Measurements from ENCODE around the gene CXCR6. TPM values are rescaled to one million over a fixed set of nuclear protein-coding genes. Genes with fewer than 3 reads are reported as not detected.

CXCR6 gene
- total RNA-seq, 8 experiments from 2014 or later: 0.16 to 5.3 (median 0.84) TPM

DNA sequence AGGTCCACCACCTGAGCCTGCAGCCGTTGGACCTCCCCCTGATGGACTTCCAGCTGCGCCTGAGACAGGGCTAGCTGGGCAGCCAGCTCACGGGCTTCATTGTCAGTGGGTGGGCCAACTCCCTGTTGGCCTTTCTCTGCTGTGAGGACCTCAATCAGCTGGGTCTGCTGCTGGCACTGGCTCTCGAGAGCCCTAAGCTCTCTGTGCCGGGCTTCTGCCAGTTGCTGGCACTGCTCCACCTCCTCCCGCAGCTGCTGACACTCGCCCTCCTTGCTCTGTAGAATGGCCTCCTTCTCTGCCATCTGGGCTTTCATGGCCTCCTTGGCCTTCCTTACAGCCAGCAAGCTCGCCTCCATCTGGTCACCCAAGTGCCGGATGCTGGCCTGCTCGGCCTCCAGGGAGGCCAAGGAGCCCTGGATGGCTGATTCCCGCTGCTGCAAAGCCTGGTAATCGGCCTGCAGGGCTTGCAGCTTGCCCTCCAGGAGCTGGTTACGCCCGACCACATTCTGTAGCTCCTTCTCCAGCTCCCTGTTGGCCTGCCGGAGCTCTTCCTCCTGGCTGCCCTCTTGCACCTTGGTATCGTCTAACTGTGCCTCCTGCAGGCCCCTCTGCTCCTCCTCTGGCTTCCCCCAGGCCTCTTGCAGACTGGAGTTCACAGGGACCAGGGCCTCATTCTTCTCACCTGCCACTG lies 23.8 kb downstream of the CXCR6 start:
- in situ Hi-C loops (cut with MboI; ENCODE audit: low pct_unique_long_range_greater_than_20kb in 2 of 9, low sequenced_read_pairs in 9 of 9, unreplicated experiment in 9 of 9): no loop called here
- Histone ChIP-seq H3K27ac (no peak overlapping the region), H3K4me3 (no peak overlapping the region), H3K4me1 (replicated peaks in 1 of 2) (no peaks in the 10 kb centered on the region)
- no peak for ATAC-seq (replicated peaks in 6 of 8)
- 60 to 100% (median 94%) methylated on average over 1 to 10 of the region's 16 CpGs; no CpG with 5 or more reads in 4 of the 10 experiments for WGBS, 10 experiments

DNA sequence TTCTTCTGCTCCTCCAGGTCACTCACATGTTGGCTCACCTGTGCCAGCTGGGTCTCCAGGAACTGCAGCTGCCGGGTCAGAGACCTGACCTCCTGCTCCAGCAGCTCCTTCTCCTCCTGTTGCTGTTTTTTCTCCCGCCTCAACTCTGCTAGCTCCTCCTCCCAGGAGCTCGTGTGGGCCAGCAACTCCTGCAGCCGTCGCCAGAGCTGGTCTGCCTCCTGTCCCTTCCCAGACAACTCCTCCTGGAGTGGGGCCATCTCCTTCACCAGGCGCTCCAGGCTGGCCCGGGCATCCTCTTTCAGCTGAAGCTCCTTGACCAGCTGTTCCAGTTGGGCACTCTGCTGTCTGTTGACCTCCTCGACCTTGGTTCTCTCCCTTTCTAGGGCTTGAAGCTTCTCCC lies 24.5 kb downstream of the CXCR6 start:
- Histone ChIP-seq H3K4me3 (no peak overlapping the region), H3K27ac (no peak overlapping the region), H3K4me1 (replicated peaks in 1 of 2) (no peaks in the 10 kb centered on the region)
- no peak for ATAC-seq (replicated peaks in 6 of 8)
- 80 to 100% (median 96%) methylated on average over 1 to 5 of the region's 8 CpGs; no CpG with 5 or more reads in 4 of the 10 experiments for WGBS, 10 experiments
- in situ Hi-C loops (cut with MboI; ENCODE audit: low pct_unique_long_range_greater_than_20kb in 2 of 9, low sequenced_read_pairs in 9 of 9, unreplicated experiment in 9 of 9): no loop called here

DNA sequence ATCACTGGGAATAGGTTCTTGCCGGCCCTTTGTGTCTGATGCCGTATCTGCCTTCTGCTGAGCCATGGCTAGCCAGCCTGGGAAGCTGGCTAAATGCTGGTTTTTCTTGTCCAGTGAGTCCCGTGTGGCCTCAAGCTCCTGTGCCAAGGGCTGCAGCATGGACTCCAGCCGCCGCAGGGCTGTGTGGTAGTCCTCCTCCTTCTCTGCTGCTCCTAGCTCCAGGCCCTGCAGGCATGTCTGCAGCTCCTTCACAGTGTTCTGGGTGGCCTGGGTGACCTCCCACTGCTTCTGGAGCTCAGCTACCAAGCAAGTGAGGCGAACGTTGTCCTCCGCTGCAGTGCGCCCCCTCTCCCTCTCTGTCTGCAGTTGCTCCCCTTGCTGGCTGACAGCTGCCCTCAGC lies 24.9 kb downstream of the CXCR6 start:
- 80 to 100% (median 91%) methylated on average over 1 to 7 of the region's 9 CpGs; no CpG with 5 or more reads in 4 of the 10 experiments for WGBS, 10 experiments
- in situ Hi-C loops (cut with MboI; ENCODE audit: low pct_unique_long_range_greater_than_20kb in 2 of 9, low sequenced_read_pairs in 9 of 9, unreplicated experiment in 9 of 9): no loop called here
- Histone ChIP-seq H3K4me1 (replicated peaks in 1 of 2) (no peaks in the 10 kb centered on the region), H3K27ac (no peak overlapping the region), H3K4me3 (no peak overlapping the region)
- no peak for ATAC-seq (replicated peaks in 6 of 8)

DNA sequence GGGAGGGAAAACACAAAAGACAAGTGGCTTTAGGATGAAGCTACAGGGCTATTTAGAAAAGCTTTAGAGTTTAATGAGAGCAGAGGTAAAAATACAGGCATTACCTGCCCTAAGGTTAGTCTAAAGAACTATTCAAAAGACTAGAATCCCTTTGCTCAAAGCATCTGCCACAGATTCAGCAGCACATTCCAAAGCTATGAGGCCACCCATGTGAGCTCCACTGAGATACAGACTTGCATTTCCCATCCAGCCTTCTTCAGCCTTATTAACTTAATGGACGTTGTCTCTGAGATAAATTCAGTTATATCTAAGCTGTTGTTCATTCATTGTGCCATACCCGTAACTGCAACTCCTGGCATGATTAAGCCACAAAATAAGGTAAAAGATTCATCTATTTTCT lies 25.4 kb downstream of the CXCR6 start:
- WGBS, 10 experiments: 14 to 100% (median 96%) methylated on average over 1 to 2 of the region's 2 CpGs
- ATAC-seq (replicated peaks in 6 of 8): peak in 4 of 8 experiments; percentile 15 to 92 (median 80)
- no peak overlapping the region for H3K27ac ChIP-seq
- in situ Hi-C loops (cut with MboI; ENCODE audit: low pct_unique_long_range_greater_than_20kb in 2 of 9, low sequenced_read_pairs in 9 of 9, unreplicated experiment in 9 of 9): no loop called here
- no peaks in the 10 kb centered on the region for H3K4me1 ChIP-seq (replicated peaks in 1 of 2)
- H3K4me3 ChIP-seq: no peak overlapping the region

DNA sequence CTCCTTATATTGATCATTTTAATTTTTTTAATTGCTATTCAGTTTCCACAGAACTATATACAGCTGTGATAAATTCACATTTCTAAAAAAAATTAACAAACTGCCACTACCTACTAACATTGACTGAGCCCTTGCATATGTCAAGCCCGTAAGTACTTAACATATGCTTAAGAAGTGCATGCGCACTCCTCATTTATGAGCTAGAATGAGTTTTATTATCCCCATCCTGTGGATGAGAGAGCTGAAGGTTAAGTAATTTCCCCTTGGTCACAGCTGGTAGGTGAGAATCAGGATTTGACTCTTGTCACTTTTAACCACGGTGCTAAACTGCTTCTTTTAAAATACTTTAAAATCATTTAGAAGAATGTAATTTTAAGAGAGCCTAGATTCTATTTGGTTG lies 25.9 kb downstream of the CXCR6 start:
- peak in 3 of 8 experiments; percentile 77 to 82 (median 78) for ATAC-seq (replicated peaks in 6 of 8)
- Histone ChIP-seq H3K27ac (no peak overlapping the region), H3K4me3 (no peak overlapping the region), H3K4me1 (replicated peaks in 1 of 2) (no peaks in the 10 kb centered on the region)
- in situ Hi-C loops (cut with MboI; ENCODE audit: low pct_unique_long_range_greater_than_20kb in 2 of 9, low sequenced_read_pairs in 9 of 9, unreplicated experiment in 9 of 9): no loop called here
- 0 to 100% (median 59%) methylated on average over 1 to 3 of the region's 3 CpGs; no CpG with 5 or more reads in 2 of the 10 experiments for WGBS, 10 experiments

DNA sequence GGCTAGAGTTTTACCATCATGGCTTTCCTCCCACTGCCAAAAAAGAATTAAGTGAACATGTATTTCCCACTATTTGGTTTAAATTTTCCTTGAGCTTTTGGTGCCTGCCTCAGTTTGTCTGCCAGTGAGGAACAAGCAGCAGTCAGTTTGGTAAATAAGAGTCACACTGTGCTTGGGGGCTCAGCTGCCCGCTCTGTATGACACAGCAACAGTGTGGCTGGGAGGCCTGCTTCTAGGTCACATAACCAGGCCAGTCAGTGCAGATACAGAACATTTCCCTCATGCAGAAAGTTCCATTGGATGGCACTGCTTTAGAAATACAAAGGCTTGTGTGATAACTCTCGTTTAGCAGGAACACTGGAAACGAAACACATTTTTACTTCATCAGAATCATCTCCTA lies 26.7 kb downstream of the CXCR6 start:
- Histone ChIP-seq H3K4me3 (no peak overlapping the region), H3K27ac (no peak overlapping the region), H3K4me1 (replicated peaks in 1 of 2) (no peaks in the 10 kb centered on the region)
- in situ Hi-C loops (cut with MboI; ENCODE audit: low pct_unique_long_range_greater_than_20kb in 2 of 9, low sequenced_read_pairs in 9 of 9, unreplicated experiment in 9 of 9): no loop called here
- WGBS, 10 experiments: 79 to 100% (median 100%) methylated on average over 1 to 3 of the region's 3 CpGs; no CpG with 5 or more reads in 4 of the 10 experiments
- no peak for ATAC-seq (replicated peaks in 6 of 8)

DNA sequence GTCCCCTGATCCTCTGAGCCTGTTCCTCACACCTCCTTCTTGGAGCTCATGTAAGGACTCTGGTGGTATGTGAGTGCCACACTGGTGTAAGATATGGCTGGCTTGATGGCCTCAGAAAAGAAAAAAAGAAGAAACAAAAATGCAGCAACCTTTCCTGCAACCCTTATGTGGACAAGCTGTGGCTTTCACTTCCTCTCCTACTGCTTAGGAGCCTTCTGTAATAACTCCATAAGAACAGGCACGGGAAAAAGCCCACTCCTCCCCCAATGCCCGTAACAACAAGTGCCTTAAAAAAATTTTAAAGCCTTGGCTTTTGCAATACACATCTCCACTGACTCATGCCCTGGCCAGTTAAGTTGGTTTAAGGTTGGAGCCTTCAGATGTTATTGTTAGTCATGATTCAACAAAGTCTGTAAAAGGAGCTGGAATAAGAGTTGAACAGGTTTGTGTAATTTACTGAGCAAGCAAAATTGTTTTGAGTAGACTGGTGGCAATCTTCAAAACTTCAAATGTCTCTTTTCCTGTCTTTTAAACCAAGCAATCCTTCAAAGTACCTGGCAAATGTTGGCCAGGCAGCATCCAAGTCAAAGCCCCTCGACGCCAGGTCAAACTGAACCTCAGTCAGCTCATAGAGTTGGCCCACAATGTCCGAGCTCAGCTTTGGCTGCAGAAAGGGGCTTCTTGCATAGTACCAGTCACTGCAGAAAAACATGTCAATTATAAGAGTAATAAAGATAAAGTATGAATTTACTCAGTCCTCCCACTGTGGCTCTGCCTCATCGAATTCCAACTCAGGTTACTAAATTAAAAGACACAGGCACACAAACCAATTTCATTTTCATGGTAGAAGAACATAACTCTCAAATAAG lies 29.5 kb downstream of the CXCR6 start:
- no peak overlapping the region for H3K27ac ChIP-seq
- in situ Hi-C loops (cut with MboI; ENCODE audit: low pct_unique_long_range_greater_than_20kb in 2 of 9, low sequenced_read_pairs in 9 of 9, unreplicated experiment in 9 of 9): no loop called here
- 32 to 100% (median 88%) methylated on average over 1 to 5 of the region's 6 CpGs; no CpG with 5 or more reads in 1 of the 10 experiments for WGBS, 10 experiments
- no peak overlapping the region for H3K4me3 ChIP-seq
- H3K4me1 ChIP-seq (replicated peaks in 1 of 2): no peaks in the 10 kb centered on the region
- peak in 1 of 8 experiments; percentile 57 for ATAC-seq (replicated peaks in 6 of 8)

DNA sequence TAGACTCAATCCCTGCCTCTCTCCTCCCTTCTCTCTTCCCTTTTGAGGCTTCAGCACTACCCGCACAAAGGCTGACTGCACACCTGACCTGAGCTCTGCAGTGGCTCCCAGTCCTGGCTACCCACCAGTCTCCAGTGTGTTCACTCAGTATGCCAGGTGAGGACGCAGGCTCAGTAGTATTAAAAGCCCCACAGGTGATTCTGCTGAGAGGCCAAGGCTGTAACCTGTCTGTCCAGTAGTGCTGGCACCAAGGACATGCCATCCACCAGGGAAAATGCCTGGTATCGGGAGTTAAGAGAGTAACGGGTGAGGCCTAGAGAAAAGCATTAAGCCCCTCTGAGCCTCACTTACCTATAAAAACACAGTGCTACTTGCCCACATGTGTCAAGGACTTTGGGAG lies 31.4 kb downstream of the CXCR6 start:
- Histone ChIP-seq H3K4me3 (no peak overlapping the region), H3K4me1 (replicated peaks in 1 of 2) (no peaks in the 10 kb centered on the region), H3K27ac (no peak overlapping the region)
- in situ Hi-C loops (cut with MboI; ENCODE audit: low pct_unique_long_range_greater_than_20kb in 2 of 9, low sequenced_read_pairs in 9 of 9, unreplicated experiment in 9 of 9): no loop called here
- 75 to 100% (median 90%) methylated on average over 2 of the region's 4 CpGs; no CpG with 5 or more reads in 6 of the 10 experiments for WGBS, 10 experiments
- ATAC-seq (replicated peaks in 6 of 8): no peak

DNA sequence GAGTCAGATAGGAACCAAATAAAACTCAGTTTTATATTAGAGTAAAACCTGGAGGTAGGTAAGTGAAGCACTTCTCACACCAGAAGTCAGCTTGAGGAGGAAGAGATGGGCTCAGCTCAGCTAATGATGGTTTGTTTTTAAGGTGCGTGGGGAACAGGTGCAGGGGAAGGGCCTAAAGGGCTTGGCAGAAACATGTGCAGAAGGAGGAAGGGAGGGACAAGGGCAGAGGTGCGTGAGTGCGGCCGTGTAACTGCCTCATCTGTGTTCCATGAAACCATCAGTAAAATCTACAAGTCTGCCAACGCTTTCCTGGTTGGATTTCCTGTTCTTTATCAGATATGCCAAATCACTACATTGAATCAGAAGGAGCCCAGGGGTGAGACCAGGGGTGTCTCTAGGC lies 32.4 kb downstream of the CXCR6 start:
- H3K4me1 ChIP-seq (replicated peaks in 1 of 2): no peaks in the 10 kb centered on the region
- 60 to 96% (median 76%) methylated on average over 1 to 3 of the region's 5 CpGs; no CpG with 5 or more reads in 6 of the 10 experiments for WGBS, 10 experiments
- in situ Hi-C loops (cut with MboI; ENCODE audit: low pct_unique_long_range_greater_than_20kb in 2 of 9, low sequenced_read_pairs in 9 of 9, unreplicated experiment in 9 of 9): no loop called here
- H3K27ac ChIP-seq: no peak overlapping the region
- H3K4me3 ChIP-seq: no peak overlapping the region
- ATAC-seq (replicated peaks in 6 of 8): no peak

DNA sequence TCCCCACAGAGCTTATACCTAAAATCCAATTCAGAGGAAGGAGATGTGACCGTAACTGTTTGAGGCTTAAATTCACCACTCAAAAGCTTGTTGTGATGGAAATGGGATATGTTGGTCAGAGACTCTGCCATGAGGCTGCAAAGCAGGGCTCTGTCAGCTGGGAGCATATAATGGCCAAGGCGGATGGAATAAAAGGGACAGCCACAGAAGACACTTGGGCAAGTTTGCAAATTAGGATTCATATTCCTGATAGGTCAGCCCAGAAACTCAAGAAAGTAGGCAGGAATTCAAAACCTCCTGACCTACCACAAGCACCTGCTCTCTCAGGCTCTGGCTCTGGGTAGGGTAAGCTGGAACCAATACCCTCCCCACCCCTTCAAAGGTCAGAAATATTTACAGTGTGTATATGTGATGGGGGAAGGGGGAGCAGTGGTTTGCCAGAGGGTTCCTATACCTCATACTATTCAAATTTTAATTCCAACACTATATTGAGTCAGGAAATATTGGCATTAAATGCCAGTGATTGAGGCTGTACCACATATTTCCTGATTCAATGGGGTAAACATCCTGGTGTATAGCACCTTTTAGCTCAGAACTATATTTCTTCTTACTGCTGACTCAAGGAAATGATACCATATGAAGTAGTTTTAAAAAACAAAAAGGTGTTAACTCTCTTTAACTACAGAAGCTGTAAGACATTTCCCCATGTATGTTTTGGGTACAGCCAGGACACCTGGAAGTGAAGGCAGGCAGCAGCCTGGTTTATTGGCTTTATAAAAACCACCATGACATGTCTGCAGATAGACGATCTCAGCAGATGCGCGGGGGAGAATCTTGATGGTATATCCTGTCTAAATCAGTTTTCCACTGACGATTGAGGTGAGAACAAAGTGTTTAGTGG lies 33.2 kb downstream of the CXCR6 start:
- no peak for ATAC-seq (replicated peaks in 6 of 8)
- Histone ChIP-seq H3K27ac (no peak overlapping the region), H3K4me3 (no peak overlapping the region), H3K4me1 (replicated peaks in 1 of 2) (no peaks in the 10 kb centered on the region)
- in situ Hi-C loops (cut with MboI; ENCODE audit: low pct_unique_long_range_greater_than_20kb in 2 of 9, low sequenced_read_pairs in 9 of 9, unreplicated experiment in 9 of 9): no loop called here
- 72 to 100% (median 90%) methylated on average over 2 to 6 of the region's 6 CpGs; no CpG with 5 or more reads in 3 of the 10 experiments for WGBS, 10 experiments

DNA sequence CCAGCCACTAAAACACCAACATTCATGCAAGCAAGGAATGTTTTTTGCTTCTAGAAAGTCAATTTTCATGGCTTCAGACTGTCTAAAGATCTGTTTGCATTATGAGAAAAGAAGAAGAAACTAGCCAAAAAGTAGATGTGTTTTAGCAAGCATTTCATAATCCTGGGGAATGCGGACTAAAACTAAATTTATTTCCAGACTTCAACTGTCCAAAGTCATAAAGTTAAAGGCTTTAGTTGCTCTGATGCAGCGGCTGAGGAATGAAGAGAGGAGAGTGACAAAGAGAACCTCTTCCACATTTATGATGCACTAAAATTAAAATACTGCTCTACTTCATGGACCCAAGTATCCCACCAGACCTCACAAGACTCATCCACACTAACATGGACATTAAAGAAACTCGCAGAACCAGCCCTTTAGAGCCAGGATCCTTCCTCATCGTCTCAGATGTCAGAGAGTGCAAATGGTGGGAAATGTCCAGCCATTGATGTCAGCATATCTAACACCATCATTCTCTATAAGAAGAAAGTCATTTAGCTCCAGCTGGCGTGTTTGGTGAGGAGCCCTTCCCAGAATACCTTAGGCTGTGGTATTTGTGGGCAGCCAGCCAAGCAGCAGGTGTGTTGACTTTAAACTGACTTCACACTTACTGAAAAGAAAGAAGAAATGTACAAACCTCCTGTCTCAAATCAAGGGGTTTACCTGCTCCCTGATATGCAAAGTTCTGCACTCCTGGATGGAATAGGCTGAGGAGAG lies 34.9 kb downstream of the CXCR6 start:
- in situ Hi-C loops (cut with MboI; ENCODE audit: low pct_unique_long_range_greater_than_20kb in 2 of 9, low sequenced_read_pairs in 9 of 9, unreplicated experiment in 9 of 9): no loop called here
- H3K4me3 ChIP-seq: no peak overlapping the region
- no peak for ATAC-seq (replicated peaks in 6 of 8)
- no peaks in the 10 kb centered on the region for H3K4me1 ChIP-seq (replicated peaks in 1 of 2)
- H3K27ac ChIP-seq: no peak overlapping the region
- 54 to 100% (median 90%) methylated on average over 1 to 4 of the region's 5 CpGs; no CpG with 5 or more reads in 1 of the 10 experiments for WGBS, 10 experiments

DNA sequence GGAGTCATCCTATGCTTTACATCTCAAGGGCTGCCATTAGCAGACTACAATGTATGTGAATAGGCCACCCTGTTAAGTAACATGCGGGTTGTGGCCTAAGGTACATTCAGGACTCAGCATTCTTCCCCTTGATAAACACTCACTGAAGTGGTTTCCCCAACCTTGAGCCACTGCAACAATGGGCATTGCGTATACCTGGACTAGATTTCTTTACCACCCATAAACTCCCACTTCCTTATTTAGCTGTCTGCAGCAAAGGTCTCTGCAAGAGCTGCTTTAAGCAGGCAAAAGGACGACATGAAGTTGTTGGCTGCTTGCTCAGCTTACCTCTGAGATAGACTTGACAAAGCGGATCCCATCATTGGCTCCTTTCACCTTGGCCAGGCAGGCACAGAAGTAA lies 36.1 kb downstream of the CXCR6 start:
- in situ Hi-C loops (cut with MboI; ENCODE audit: low pct_unique_long_range_greater_than_20kb in 2 of 9, low sequenced_read_pairs in 9 of 9, unreplicated experiment in 9 of 9): no loop called here
- H3K27ac ChIP-seq: no peak overlapping the region
- no peak for ATAC-seq (replicated peaks in 6 of 8)
- no peaks in the 10 kb centered on the region for H3K4me1 ChIP-seq (replicated peaks in 1 of 2)
- WGBS, 10 experiments: 71 to 100% (median 97%) methylated on average over 1 to 4 of the region's 4 CpGs; no CpG with 5 or more reads in 2 of the 10 experiments
- no peak overlapping the region for H3K4me3 ChIP-seq

Measured in motor neuron (in vitro differentiated cells).